Fibroblast of lung (primary cell): Measurements from ENCODE around the gene OR10J5. TPM values are rescaled to one million over a fixed set of nuclear protein-coding genes. Genes with fewer than 3 reads are reported as not detected.

Source experiments
- DNase-seq, 2 donors: peaks; one replicate each; pipeline versions ENCODE4 v3.0.0 to v3.0.0-alpha.2; 2010; ENCODE audit warnings: low read depth in 2 of 2
- H2AFZ ChIP-seq: 2 replicates; pipeline ENCODE4 v1.5.1; 2012; ENCODE audit warnings: low read length, control low read depth, inconsistent platforms
- H3K27ac ChIP-seq: 2 replicates; pipeline ENCODE4 v1.5.1; 2011; ENCODE audit warnings: low read length, control low read depth; ENCODE audit not compliant: insufficient read depth
- H3K27me3 ChIP-seq: 2 replicates; pipeline ENCODE4 v1.5.1; 2011; ENCODE audit warnings: mild to moderate bottlenecking, low read length; ENCODE audit not compliant: control insufficient read depth, insufficient read depth
- H3K36me3 ChIP-seq: 2 replicates; pipeline ENCODE4 v1.5.1; 2011; ENCODE audit warnings: low read length; ENCODE audit not compliant: control insufficient read depth, insufficient read depth
- H3K4me1 ChIP-seq: 2 replicates; pipeline ENCODE4 v1.5.1; 2011; ENCODE audit warnings: low read length; ENCODE audit not compliant: control insufficient read depth, insufficient read depth; ENCODE audit errors: extremely low read depth
- H3K4me2 ChIP-seq: 2 replicates; pipeline ENCODE4 v1.5.1; 2011; ENCODE audit warnings: low read length, control low read depth; ENCODE audit not compliant: insufficient read depth; ENCODE audit errors: extremely low read depth
- H3K4me3 ChIP-seq, 4 experiments: fragments of 200-600 bp in 1 of 4; sonication (generic) in 1 of 4; replicated peaks in 1 of 4; 2 replicates each; pipeline ENCODE4 v1.5.1; 2011 to 2016; ENCODE audit warnings: low read length in 4 of 4, low read depth in 3 of 4, mild to moderate bottlenecking in 3 of 4, control low read depth in 2 of 4, inconsistent platforms in 1 of 4, mixed read lengths in 1 of 4; ENCODE audit not compliant: insufficient read depth in 1 of 4; ENCODE audit errors: control extremely low read depth in 1 of 4
- H3K79me2 ChIP-seq: 2 replicates; pipeline ENCODE4 v1.5.1; 2012; ENCODE audit warnings: mild to moderate bottlenecking, low read length, inconsistent platforms; ENCODE audit not compliant: control insufficient read depth, insufficient read depth
- H3K9ac ChIP-seq: 2 replicates; pipeline ENCODE4 v1.5.1; 2011; ENCODE audit warnings: mild to moderate bottlenecking, low read length, control low read depth; ENCODE audit not compliant: insufficient read depth
- H3K9me3 ChIP-seq: 2 replicates; pipeline ENCODE4 v1.5.1; 2012; ENCODE audit warnings: low read depth, low read length; ENCODE audit not compliant: control insufficient read depth, insufficient read depth
- H4K20me1 ChIP-seq: 2 replicates; pipeline ENCODE4 v1.5.1; 2011; ENCODE audit warnings: low read length; ENCODE audit not compliant: control insufficient read depth, insufficient read depth; ENCODE audit errors: extremely low read depth
- CTCF ChIP-seq, 2 donors: IDR thresholded peaks in 1 of 2; conservative IDR thresholded peaks in 1 of 2; 1 replicate in 1 of 2; 2 replicates in 1 of 2; pipeline ENCODE4 v1.5.1; 2011 to 2012; ENCODE audit warnings: low read length in 2 of 2, control low read depth in 1 of 2, inconsistent platforms in 1 of 2, low read depth in 1 of 2, mild to moderate bottlenecking in 1 of 2
- EZH2 ChIP-seq: IDR thresholded peaks from 2 replicates; pipeline ENCODE4 v1.5.1; 2012; ENCODE audit warnings: low read length, control low read depth, mild to moderate bottlenecking; ENCODE audit errors: missing control alignments
- polyA plus RNA-seq, 2 donors: library from polyadenylated mRNA; depleted of rRNA in 1 of 2; stranded (reverse) in 1 of 2; unstranded in 1 of 2; fragments of >200 nt; gene quantifications; 2 replicates each; pipeline ENCODE4 v1.2.1, GENCODE V29; 2011 to 2012; ENCODE audit warnings: missing spikeins in 1 of 2
- total RNA-seq: library from RNA; depleted of rRNA; stranded (reverse); fragments of >200 nt; gene quantifications from 2 replicates; pipeline ENCODE4 v1.2.1, GENCODE V29; 2014

Gene OR10J5
- total and polyA plus RNA-seq, 2 donors (not counting 1 experiment from before 2014, with no cell fraction given) = not detected

GRCh38 chr1:159492575-159493323 lies 43.1 kb downstream of the OR10J5 start:
- H3K4me2 ChIP-seq = no peak overlapping the region
- no peaks in the 10 kb centered on the region for H3K36me3 ChIP-seq
- H4K20me1 ChIP-seq = no peaks in the 10 kb centered on the region
- no peaks in the 10 kb centered on the region for H3K79me2 ChIP-seq
- H3K4me3 ChIP-seq = no peak overlapping the region
- H3K9ac ChIP-seq = no peak overlapping the region
- DNase-seq = peak in 1 of 2 donors; percentile 77
- H2AFZ ChIP-seq = no peak overlapping the region
- no peaks in the 10 kb centered on the region for H3K27me3 ChIP-seq
- H3K4me1 ChIP-seq = no peaks in the 10 kb centered on the region
- H3K27ac ChIP-seq = no peak overlapping the region
- TF ChIP-seq CTCF (conservative IDR thresholded peaks at IDR 0.05 in 1 of 2, IDR thresholded peaks at IDR 0.05 in 1 of 2; ENCODE audit: low read depth in 1 of 2, low read length in 2 of 2) (no peak), EZH2 (no peak)
- no peaks in the 10 kb centered on the region for H3K9me3 ChIP-seq

Other genes starting within 250 kb of the OR10J5 start
- gene FCER1A, start 233.7 kb downstream of the OR10J5 start, total RNA-seq = not detected in 2 replicates
- not detected in 2 replicates for gene FCER1A, start 233.7 kb downstream of the OR10J5 start, polyA plus RNA-seq
- not detected in 2 replicates for gene OR10J4, start 103.8 kb downstream of the OR10J5 start, total RNA-seq
- not detected in 2 replicates for gene OR10J4, start 103.8 kb downstream of the OR10J5 start, polyA plus RNA-seq
- not detected in 2 replicates for gene OR10J1, start 96.3 kb downstream of the OR10J5 start, total RNA-seq
- gene OR10J1, start 96.3 kb downstream of the OR10J5 start, polyA plus RNA-seq = not detected in 2 replicates
- gene APCS, start 51.8 kb upstream of the OR10J5 start, total RNA-seq = not detected in 2 replicates
- not detected in 2 replicates for gene APCS, start 51.8 kb upstream of the OR10J5 start, polyA plus RNA-seq
- gene CRP, start 178.6 kb upstream of the OR10J5 start, total RNA-seq = not detected in 2 replicates
- not detected in 2 replicates for gene CRP, start 178.6 kb upstream of the OR10J5 start, polyA plus RNA-seq
- 11.6 and 21.6 TPM in 2 replicates for gene DUSP23, start 245.0 kb upstream of the OR10J5 start, total RNA-seq
- 4.7 and 7.5 TPM in 2 replicates for gene DUSP23, start 245.0 kb upstream of the OR10J5 start, polyA plus RNA-seq